ENCODE measurements around the gene APOL4.
"Not testable (repeated sequence)": the region's sequence is repeated elsewhere in the genome, so short reads cannot be mapped to it uniquely, and the experiment has no call there.

APOL4 gene

GRCh38 chr22:36155702-36156101, 45.9 kb downstream of the APOL4 start:
- H3K79me2 ChIP-seq (ENCODE audit: insufficient read depth, low read length), result peaks cover 70% of the 10 kb centered on the region

GRCh38 chr22:36154423-36154945, 47.1 kb downstream of the APOL4 start:
- Histone ChIP-seq H3K4me1 (ENCODE audit: insufficient read depth, low read length) (peaks cover 49% of the 10 kb centered on the region), H3K9ac (ENCODE audit: low read depth, low read length) (no peak overlapping the region), H3K4me3 (ENCODE audit: low read depth in 1 of 2, low read length in 2 of 2) (no peak overlapping the region), H3K27me3 (ENCODE audit: insufficient read depth, low read length, poor library complexity) (no peaks in the 10 kb centered on the region), H3K4me2 (ENCODE audit: insufficient read depth, low read length) (0 out of 2 replicates have a peak overlapping the region, but pooled peaks have one; percentile 68), H3K9me3 (ENCODE audit: insufficient read depth, low read length, severe bottlenecking) (no peaks in the 10 kb centered on the region), H3K27ac (ENCODE audit: low read length) (peak overlapping the region; percentile 98), H3K79me2 (ENCODE audit: insufficient read depth, low read length) (peaks cover 61% of the 10 kb centered on the region), H4K20me1 (ENCODE audit: insufficient read depth, low read length) (no peaks in the 10 kb centered on the region), H3K36me3 (ENCODE audit: insufficient read depth, low read length) (peaks cover 3% of the 10 kb centered on the region), H2AFZ (ENCODE audit: low read depth, low read length) (no peak overlapping the region)
- ATAC-seq (ENCODE audit: insufficient read depth, low read depth) (no peak), DNase-seq (no peak)
- TF ChIP-seq EZH2 (IDR thresholded peaks at IDR 0.05; ENCODE audit: borderline replicate concordance, low read depth, low read length, severe bottlenecking) (no peak), CTCF (IDR thresholded peaks at IDR 0.05; ENCODE audit: borderline replicate concordance, extremely low read depth, low read length, poor library complexity, severe bottlenecking) (no peak)

More at GRCh38 chr22:36155702-36156101, 45.9 kb downstream of the APOL4 start:
- H3K4me3 ChIP-seq (ENCODE audit: low read depth in 1 of 2, low read length in 2 of 2), result peak overlapping the region; percentile 44 to 73; a peak in 3 of 4 replicates
- H3K9ac ChIP-seq (ENCODE audit: low read depth, low read length), result peak overlapping the region; percentile 87
- no peak for TF ChIP-seq EZH2 (IDR thresholded peaks at IDR 0.05; ENCODE audit: borderline replicate concordance, low read depth, low read length, severe bottlenecking)
- TF ChIP-seq CTCF (IDR thresholded peaks at IDR 0.05; ENCODE audit: borderline replicate concordance, extremely low read depth, low read length, poor library complexity, severe bottlenecking), result no peak
- H3K9me3 ChIP-seq (ENCODE audit: insufficient read depth, low read length, severe bottlenecking), result no peaks in the 10 kb centered on the region
- ATAC-seq (ENCODE audit: insufficient read depth, low read depth), result peak; percentile 19; the same call in 1 of the 3 replicates
- no peaks in the 10 kb centered on the region for H3K36me3 ChIP-seq (ENCODE audit: insufficient read depth, low read length)
- peaks cover 61% of the 10 kb centered on the region for H3K4me1 ChIP-seq (ENCODE audit: insufficient read depth, low read length)
- H2AFZ ChIP-seq (ENCODE audit: low read depth, low read length), result no peak overlapping the region
- DNase-seq, result no peak
- no peaks in the 10 kb centered on the region for H3K27me3 ChIP-seq (ENCODE audit: insufficient read depth, low read length, poor library complexity)
- peak overlapping the region; percentile 68 for H3K4me2 ChIP-seq (ENCODE audit: insufficient read depth, low read length)
- H4K20me1 ChIP-seq (ENCODE audit: insufficient read depth, low read length), result no peaks in the 10 kb centered on the region
- peak overlapping the region; percentile 98 for H3K27ac ChIP-seq (ENCODE audit: low read length)

GRCh38 chr22:36153501-36154422, 47.8 kb downstream of the APOL4 start:
- H3K4me3 ChIP-seq (ENCODE audit: low read depth in 1 of 2, low read length in 2 of 2), result no peak overlapping the region
- ATAC-seq (ENCODE audit: insufficient read depth, low read depth), result no peak
- no peak overlapping the region for H3K9ac ChIP-seq (ENCODE audit: low read depth, low read length)
- no peaks in the 10 kb centered on the region for H3K9me3 ChIP-seq (ENCODE audit: insufficient read depth, low read length, severe bottlenecking)
- peaks cover 54% of the 10 kb centered on the region for H3K79me2 ChIP-seq (ENCODE audit: insufficient read depth, low read length)
- DNase-seq, result no peak
- H3K27me3 ChIP-seq (ENCODE audit: insufficient read depth, low read length, poor library complexity), result no peaks in the 10 kb centered on the region
- no peaks in the 10 kb centered on the region for H4K20me1 ChIP-seq (ENCODE audit: insufficient read depth, low read length)
- H2AFZ ChIP-seq (ENCODE audit: low read depth, low read length), result no peak overlapping the region
- no peak overlapping the region for H3K27ac ChIP-seq (ENCODE audit: low read length)
- H3K4me2 ChIP-seq (ENCODE audit: insufficient read depth, low read length), result no peak overlapping the region
- TF ChIP-seq EZH2 (IDR thresholded peaks at IDR 0.05; ENCODE audit: borderline replicate concordance, low read depth, low read length, severe bottlenecking) (no peak), CTCF (IDR thresholded peaks at IDR 0.05; ENCODE audit: borderline replicate concordance, extremely low read depth, low read length, poor library complexity, severe bottlenecking) (no peak)
- H3K36me3 ChIP-seq (ENCODE audit: insufficient read depth, low read length), result peaks cover 10% of the 10 kb centered on the region
- H3K4me1 ChIP-seq (ENCODE audit: insufficient read depth, low read length), result peaks cover 42% of the 10 kb centered on the region

- peaks cover 19% of the 10 kb centered on the region for H3K36me3 ChIP-seq (ENCODE audit: insufficient read depth, low read length)
- H3K4me2 ChIP-seq (ENCODE audit: insufficient read depth, low read length); ATAC-seq (ENCODE audit: insufficient read depth, low read depth); H2AFZ ChIP-seq (ENCODE audit: low read depth, low read length); H3K9ac ChIP-seq (ENCODE audit: low read depth, low read length); H4K20me1 ChIP-seq (ENCODE audit: insufficient read depth, low read length); H3K4me3 ChIP-seq (ENCODE audit: low read depth in 1 of 2, low read length in 2 of 2); H3K27ac ChIP-seq (ENCODE audit: low read length); H3K9me3 ChIP-seq (ENCODE audit: insufficient read depth, low read length, severe bottlenecking); H3K27me3 ChIP-seq (ENCODE audit: insufficient read depth, low read length, poor library complexity); DNase-seq: not testable (repeated sequence)
- peaks cover 33% of the 10 kb centered on the region for H3K4me1 ChIP-seq (ENCODE audit: insufficient read depth, low read length)
- peaks cover 46% of the 10 kb centered on the region for H3K79me2 ChIP-seq (ENCODE audit: insufficient read depth, low read length)
Observed at GRCh38 chr22:36152821-36153220, 48.8 kb downstream of the APOL4 start.

Data from DND-41 (cell line).